Activated CD4-positive, alpha-beta T cell treated with anti-CD3 and anti-CD28 coated beads, Interleukin-2, amount 10 ng/mL, durations not matched to agents 7 days and 5 days (primary cell): ENCODE data around the gene MAGI3. TPM values are rescaled to one million over a fixed set of nuclear protein-coding genes. Genes with fewer than 3 reads are reported as not detected.

Experiments
- CTCF ChIA-PET: fragments of 350-600 bp; sonication (Branson Sonifier 250); formaldehyde crosslinking; loops from one replicate; lab custom pipeline; 2021; ENCODE audit warnings: antibody characterized with exemption; lab: Charles Lee
- POLR2A ChIA-PET: fragments of 350-600 bp; sonication (Branson Sonifier 250); formaldehyde crosslinking; loops from one replicate; lab custom pipeline; 2021; ENCODE audit warnings: antibody characterized with exemption; lab: Charles Lee
- DNase-seq: peaks from one replicate; pipeline ENCODE4 v3.0.0-alpha.2; 2020
- H3K27ac Mint-ChIP-seq: one replicate; pipeline ENCODE4 v1.8.0; 2021; ENCODE audit warnings: mild to moderate bottlenecking, moderate library complexity, mixed read lengths
- H3K27me3 Mint-ChIP-seq: one replicate; pipeline ENCODE4 v1.8.0; 2021; ENCODE audit warnings: mixed read lengths
- H3K36me3 Mint-ChIP-seq: one replicate; pipeline ENCODE4 v1.8.0; 2021; ENCODE audit warnings: low read depth, mixed read lengths
- H3K4me1 Mint-ChIP-seq: one replicate; pipeline ENCODE4 v1.8.0; 2021; ENCODE audit warnings: mixed read lengths
- H3K4me3 Mint-ChIP-seq: one replicate; pipeline ENCODE4 v1.8.0; 2021; ENCODE audit warnings: mild to moderate bottlenecking, moderate library complexity, mixed read lengths
- H3K9me3 Mint-ChIP-seq: one replicate; pipeline ENCODE4 v1.8.0; 2021; ENCODE audit warnings: mixed read lengths
- total RNA-seq, 2 experiments: library from RNA; stranded (reverse); gene quantifications; one replicate each; pipeline ENCODE4 v1.2.3, GENCODE V29; 2021

Gene MAGI3
- total RNA-seq, 2 experiments from 2014 or later = 10.8 to 11.0 TPM

DNA sequence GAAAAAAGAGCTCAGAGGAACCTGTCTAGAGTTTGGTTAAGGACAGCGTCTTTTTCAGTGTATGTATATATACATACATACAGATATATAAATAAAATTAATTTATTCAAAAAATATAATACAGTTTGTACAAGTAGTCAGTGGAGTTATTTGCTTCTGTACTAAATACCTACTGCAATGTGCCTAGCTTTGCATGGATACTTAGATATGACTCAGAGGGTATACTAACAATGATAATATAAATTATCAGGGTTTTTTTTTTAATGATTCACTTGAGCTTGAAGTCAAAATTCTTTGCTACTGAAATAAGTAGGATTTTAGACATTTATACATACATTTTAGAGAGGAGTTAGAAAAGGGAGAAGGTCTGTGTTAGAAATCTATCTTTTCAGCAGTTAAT, 251.1 kb downstream of the MAGI3 start:
- no peak overlapping the region for H3K4me3 Mint-ChIP-seq
- peaks cover 8% of the 10 kb centered on the region for H3K9me3 Mint-ChIP-seq
- POLR2A ChIA-PET = no interaction called here
- H3K27me3 Mint-ChIP-seq = no peaks in the 10 kb centered on the region
- no peak overlapping the region for H3K27ac Mint-ChIP-seq
- CTCF ChIA-PET = no interaction called here
- DNase-seq = no peak
- no peaks in the 10 kb centered on the region for H3K4me1 Mint-ChIP-seq
- peaks cover 2% of the 10 kb centered on the region for H3K36me3 Mint-ChIP-seq

DNA sequence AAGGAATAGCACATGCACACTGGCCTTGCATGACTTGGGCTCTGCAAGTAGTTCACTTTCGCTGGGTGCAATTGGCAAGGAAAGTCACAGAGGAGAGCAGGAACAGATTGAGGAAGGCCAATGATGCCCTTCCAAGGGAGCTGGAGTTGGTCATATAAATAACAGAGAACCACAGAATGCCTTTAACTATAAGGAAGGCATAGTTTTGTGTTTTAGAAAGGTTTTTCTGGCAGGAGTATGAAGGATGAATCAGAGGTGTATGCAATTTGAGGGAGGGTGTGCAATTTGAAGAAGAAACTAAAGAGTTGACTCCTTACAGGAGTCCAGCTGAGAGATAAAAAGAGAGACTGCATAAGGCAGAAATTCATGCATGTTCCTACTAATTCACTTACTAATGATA, 256.8 kb downstream of the MAGI3 start:
- H3K36me3 Mint-ChIP-seq = peaks cover 5% of the 10 kb centered on the region
- no peaks in the 10 kb centered on the region for H3K4me1 Mint-ChIP-seq
- no peak for DNase-seq
- H3K4me3 Mint-ChIP-seq = no peak overlapping the region
- no peaks in the 10 kb centered on the region for H3K9me3 Mint-ChIP-seq
- ChIA-PET POLR2A (no interaction called here), CTCF (no interaction called here)
- H3K27ac Mint-ChIP-seq = no peak overlapping the region
- no peaks in the 10 kb centered on the region for H3K27me3 Mint-ChIP-seq

DNA sequence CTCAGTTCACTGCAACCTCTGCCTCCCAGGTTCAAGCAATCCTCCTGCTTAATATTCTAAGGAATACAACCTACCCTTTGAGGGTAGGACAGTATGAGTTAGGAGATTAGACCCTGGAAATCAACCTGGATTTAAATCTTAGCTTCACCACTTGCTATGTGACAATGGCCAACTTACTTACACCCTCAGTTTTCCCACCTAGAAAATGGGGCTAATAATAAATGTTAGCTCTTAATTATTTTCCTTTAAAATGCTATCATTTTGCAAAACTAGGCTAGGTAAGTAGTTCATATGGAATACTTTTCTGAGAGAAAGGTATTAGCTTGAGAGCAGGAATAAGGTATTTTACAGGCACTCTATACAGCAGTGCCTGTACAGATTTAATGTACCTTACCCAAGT, 258.2 kb downstream of the MAGI3 start:
- H3K36me3 Mint-ChIP-seq = peaks cover 5% of the 10 kb centered on the region
- H3K4me3 Mint-ChIP-seq = no peak overlapping the region
- H3K27ac Mint-ChIP-seq = no peak overlapping the region
- H3K4me1 Mint-ChIP-seq = no peaks in the 10 kb centered on the region
- CTCF ChIA-PET = interaction anchor here (0.5 kb wide), 1 partner anchor 162 kb away, joined by 4 read pairs; no protein-coding TSS in a partner anchor
- no peak for DNase-seq
- POLR2A ChIA-PET = no interaction called here
- H3K27me3 Mint-ChIP-seq = no peaks in the 10 kb centered on the region
- H3K9me3 Mint-ChIP-seq = no peaks in the 10 kb centered on the region

DNA sequence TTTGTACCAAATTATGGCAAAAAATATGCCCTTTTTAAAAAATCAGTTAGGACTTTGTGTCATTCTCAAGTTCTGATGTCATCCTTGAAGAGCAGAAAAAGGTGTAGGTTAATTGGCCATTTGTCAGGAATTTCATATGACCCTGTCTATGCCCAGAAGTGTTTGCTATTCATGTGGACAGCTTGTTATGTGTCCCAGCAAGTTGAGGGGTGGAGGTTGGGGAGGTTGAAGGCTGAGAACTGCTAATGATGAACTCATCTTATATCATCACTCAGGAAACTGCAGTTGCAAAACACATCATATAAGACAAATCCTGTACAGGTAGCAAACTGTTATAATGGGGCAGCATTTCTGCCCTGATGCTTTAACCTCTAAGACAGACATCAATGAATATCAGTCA, 262.5 kb downstream of the MAGI3 start:
- Mint-ChIP-seq H3K27ac (no peak overlapping the region), H3K27me3 (no peaks in the 10 kb centered on the region), H3K4me3 (no peak overlapping the region), H3K36me3 (no peaks in the 10 kb centered on the region), H3K9me3 (no peaks in the 10 kb centered on the region), H3K4me1 (no peaks in the 10 kb centered on the region)
- ChIA-PET POLR2A (no interaction called here), CTCF (no interaction called here)
- no peak for DNase-seq

DNA sequence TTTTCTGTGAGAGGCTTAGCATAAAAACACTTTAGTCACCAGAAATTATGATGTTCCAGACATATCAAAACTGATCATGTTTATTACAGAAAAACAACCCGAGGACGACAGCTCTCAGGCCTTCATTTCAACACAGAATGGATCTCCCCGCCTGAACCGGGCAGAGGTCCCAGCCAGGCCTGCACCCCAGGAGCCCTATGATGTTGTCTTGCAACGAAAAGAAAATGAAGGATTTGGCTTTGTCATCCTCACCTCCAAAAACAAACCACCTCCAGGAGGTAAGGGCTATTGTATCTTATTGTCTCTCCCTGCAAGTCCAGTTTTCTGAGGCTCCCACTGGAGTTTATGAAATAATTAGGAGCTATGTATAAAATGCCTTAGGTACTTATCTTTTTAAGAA, 263.4 kb downstream of the MAGI3 start:
- DNase-seq = no peak
- CTCF ChIA-PET = no interaction called here
- Mint-ChIP-seq H3K9me3 (no peaks in the 10 kb centered on the region), H3K4me3 (no peak overlapping the region), H3K27me3 (no peaks in the 10 kb centered on the region), H3K27ac (no peak overlapping the region), H3K4me1 (no peaks in the 10 kb centered on the region), H3K36me3 (no peaks in the 10 kb centered on the region)
- POLR2A ChIA-PET = no interaction called here

DNA sequence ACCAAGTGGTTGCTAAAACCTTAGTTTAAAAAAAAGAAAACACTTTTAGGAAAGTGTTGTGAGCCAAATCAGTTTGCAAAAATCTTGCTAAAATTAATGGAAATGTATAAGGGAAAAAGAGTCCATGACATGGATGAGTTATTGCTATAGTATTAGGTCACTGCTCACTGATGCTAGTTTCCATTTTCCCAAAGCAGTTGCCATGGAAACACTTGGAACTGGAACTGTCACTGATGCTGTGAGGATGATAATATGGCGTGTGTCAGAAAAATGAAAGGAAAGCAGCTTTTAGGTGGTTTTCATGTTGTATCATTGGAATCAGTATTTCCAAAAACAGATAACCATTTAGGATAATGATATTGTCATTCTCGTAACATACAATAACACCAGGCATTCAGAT, 264.6 kb downstream of the MAGI3 start:
- POLR2A ChIA-PET = no interaction called here
- H3K4me3 Mint-ChIP-seq = no peak overlapping the region

DNA sequence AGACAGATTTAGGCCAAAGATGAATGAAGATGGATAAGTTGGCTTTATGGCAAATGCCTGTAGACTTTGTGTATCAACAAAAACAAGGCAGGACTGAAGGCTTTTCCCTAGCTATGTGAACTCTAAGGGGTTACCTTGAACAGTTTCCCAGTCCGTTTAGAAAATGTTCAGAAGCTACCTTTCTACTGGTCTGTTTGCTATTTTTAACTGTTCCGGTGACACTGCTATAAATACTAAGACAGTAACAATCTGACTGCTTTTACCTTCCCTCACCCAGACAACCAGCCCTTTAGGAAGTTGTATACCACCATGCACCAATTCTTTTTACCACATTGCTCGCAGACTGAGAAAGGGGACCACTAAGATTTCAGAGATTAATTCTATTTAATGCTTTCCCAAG, 266.8 kb downstream of the MAGI3 start:
- POLR2A ChIA-PET = no interaction called here
- Mint-ChIP-seq H3K36me3 (no peaks in the 10 kb centered on the region), H3K4me1 (no peaks in the 10 kb centered on the region), H3K9me3 (no peaks in the 10 kb centered on the region), H3K27ac (no peak overlapping the region), H3K27me3 (no peaks in the 10 kb centered on the region), H3K4me3 (no peak overlapping the region)
- CTCF ChIA-PET = no interaction called here
- DNase-seq = no peak

More for the DNA sequence above, 264.6 kb downstream of the MAGI3 start:
- no peak overlapping the region for H3K27ac Mint-ChIP-seq
- no peaks in the 10 kb centered on the region for H3K36me3 Mint-ChIP-seq
- H3K27me3 Mint-ChIP-seq = no peaks in the 10 kb centered on the region
- no peaks in the 10 kb centered on the region for H3K9me3 Mint-ChIP-seq
- no peak for DNase-seq
- H3K4me1 Mint-ChIP-seq = no peaks in the 10 kb centered on the region
- CTCF ChIA-PET = interaction anchor here (1.1 kb wide), 1 partner anchor 43 kb away, joined by 3 read pairs; no protein-coding TSS in a partner anchor

DNA sequence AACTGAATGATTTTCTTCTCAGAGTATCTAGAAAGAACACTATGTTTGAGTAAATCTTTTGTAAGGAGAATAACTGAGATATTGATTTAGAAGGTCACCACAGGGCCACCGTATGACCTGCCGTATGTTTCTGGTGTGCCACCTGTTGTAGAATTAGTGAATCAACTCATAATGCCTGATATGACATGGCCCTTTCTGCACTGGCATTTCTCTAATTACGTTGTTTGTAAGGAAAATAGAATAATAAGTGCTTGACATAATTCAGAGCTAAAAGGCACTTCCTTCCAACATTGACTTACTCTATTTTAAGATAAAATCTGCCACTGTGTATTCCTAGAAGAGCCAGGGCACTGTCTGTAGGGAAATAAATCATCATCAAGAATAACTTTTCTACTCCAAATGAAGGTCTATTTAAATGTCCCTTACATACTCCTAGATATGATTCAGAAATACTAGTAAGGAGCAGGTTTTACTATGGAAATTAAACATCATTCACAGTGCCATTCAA, 267.3 kb downstream of the MAGI3 start:
- POLR2A ChIA-PET = no interaction called here
- H3K4me1 Mint-ChIP-seq = no peaks in the 10 kb centered on the region
- H3K9me3 Mint-ChIP-seq = no peaks in the 10 kb centered on the region

DNA sequence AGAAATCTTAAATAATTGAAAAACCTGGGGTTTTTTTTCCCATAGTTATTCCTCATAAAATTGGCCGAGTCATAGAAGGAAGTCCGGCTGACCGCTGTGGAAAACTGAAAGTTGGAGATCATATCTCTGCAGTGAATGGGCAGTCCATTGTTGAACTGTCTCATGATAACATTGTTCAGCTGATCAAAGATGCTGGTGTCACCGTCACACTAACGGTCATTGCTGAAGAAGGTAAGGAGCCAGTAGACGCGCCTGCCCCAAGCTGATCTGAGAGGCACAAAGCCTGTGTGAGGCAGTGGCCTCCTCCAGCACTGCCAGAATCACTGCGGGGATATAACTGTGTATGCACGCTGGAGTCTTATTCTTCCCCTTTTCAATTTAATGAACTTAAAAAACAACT, 268.7 kb downstream of the MAGI3 start:
- Mint-ChIP-seq H3K27me3 (no peaks in the 10 kb centered on the region), H3K36me3 (no peaks in the 10 kb centered on the region), H3K4me1 (no peaks in the 10 kb centered on the region), H3K4me3 (no peak overlapping the region), H3K27ac (no peak overlapping the region), H3K9me3 (no peaks in the 10 kb centered on the region)
- ChIA-PET CTCF (interaction anchor here (0.8 kb wide), 1 partner anchor 495 kb away, joined by 4 read pairs; no protein-coding TSS in a partner anchor), POLR2A (no interaction called here)
- DNase-seq = no peak

More for the DNA sequence above, 267.3 kb downstream of the MAGI3 start:
- DNase-seq = no peak
- Mint-ChIP-seq H3K27me3 (no peaks in the 10 kb centered on the region), H3K36me3 (no peaks in the 10 kb centered on the region), H3K27ac (no peak overlapping the region), H3K4me3 (no peak overlapping the region)
- CTCF ChIA-PET = no interaction called here

DNA sequence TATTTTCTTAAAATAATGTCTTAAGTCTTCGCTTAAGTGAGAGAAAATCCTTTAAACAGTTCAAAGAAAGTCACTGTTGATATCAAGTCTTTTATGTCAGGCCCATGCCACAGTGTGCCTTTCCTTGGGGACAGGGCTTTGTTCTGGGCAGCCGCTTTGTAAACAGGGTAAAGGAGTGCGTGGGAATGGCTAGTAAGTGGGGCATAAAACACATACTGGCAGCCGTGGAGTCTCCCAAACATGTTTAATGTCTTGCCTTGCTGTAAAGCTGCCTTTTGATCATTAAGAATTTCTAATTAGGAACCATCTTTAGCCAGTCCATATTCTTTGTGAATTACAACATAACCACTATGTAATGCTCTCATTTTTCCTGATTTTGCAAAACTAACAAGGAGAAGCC, 269.2 kb downstream of the MAGI3 start:
- DNase-seq = no peak
- CTCF ChIA-PET = no interaction called here
- Mint-ChIP-seq H3K4me3 (no peak overlapping the region), H3K9me3 (no peaks in the 10 kb centered on the region), H3K36me3 (no peaks in the 10 kb centered on the region), H3K27ac (no peak overlapping the region), H3K4me1 (no peaks in the 10 kb centered on the region), H3K27me3 (no peaks in the 10 kb centered on the region)
- POLR2A ChIA-PET = no interaction called here

DNA sequence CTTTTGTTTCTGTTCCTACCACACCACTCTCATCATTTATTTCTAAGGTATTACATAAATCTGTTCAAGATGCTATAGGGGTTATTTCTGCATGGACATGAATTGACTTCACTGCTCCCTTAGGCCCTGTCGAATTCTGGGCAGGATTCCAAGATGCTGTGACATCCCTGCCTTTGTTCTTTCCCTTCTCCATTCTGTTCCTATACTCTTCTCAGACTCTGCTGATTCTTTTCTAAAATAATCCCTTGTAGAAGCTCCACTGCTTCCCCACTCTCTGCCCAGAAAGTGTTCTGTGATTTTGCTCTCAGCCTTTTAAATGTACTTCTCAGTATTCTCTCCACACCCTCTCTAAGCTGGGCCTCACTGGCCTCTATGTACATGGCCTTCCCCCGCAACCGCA, 269.8 kb downstream of the MAGI3 start:
- Mint-ChIP-seq H3K9me3 (no peaks in the 10 kb centered on the region), H3K36me3 (no peaks in the 10 kb centered on the region), H3K27ac (no peak overlapping the region), H3K4me3 (no peak overlapping the region), H3K4me1 (no peaks in the 10 kb centered on the region), H3K27me3 (no peaks in the 10 kb centered on the region)
- no peak for DNase-seq
- POLR2A ChIA-PET = no interaction called here
- CTCF ChIA-PET = no interaction called here

DNA sequence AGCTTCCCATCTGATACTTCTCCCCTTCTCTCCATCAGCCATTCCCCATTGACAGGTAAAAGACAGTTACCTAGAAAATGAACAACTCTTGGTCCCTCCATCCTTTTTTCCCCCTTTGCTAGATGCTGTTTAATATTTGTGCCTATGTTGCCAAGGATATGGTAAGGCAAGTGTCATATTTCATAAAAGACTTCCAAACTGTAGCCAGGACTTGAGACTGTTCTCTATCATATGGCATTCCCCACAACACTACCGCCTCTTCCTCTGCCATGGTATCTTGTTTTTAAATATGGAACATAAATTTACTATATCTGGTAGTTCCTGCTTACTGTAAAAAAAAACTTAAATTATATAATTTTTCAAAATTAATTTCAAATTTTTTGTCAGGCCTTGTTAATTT, 271.8 kb downstream of the MAGI3 start:
- CTCF ChIA-PET = no interaction called here
- Mint-ChIP-seq H3K27ac (no peak overlapping the region), H3K4me3 (no peak overlapping the region), H3K4me1 (no peaks in the 10 kb centered on the region), H3K27me3 (no peaks in the 10 kb centered on the region), H3K9me3 (no peaks in the 10 kb centered on the region), H3K36me3 (peaks cover 3% of the 10 kb centered on the region)
- POLR2A ChIA-PET = no interaction called here
- DNase-seq = no peak

DNA sequence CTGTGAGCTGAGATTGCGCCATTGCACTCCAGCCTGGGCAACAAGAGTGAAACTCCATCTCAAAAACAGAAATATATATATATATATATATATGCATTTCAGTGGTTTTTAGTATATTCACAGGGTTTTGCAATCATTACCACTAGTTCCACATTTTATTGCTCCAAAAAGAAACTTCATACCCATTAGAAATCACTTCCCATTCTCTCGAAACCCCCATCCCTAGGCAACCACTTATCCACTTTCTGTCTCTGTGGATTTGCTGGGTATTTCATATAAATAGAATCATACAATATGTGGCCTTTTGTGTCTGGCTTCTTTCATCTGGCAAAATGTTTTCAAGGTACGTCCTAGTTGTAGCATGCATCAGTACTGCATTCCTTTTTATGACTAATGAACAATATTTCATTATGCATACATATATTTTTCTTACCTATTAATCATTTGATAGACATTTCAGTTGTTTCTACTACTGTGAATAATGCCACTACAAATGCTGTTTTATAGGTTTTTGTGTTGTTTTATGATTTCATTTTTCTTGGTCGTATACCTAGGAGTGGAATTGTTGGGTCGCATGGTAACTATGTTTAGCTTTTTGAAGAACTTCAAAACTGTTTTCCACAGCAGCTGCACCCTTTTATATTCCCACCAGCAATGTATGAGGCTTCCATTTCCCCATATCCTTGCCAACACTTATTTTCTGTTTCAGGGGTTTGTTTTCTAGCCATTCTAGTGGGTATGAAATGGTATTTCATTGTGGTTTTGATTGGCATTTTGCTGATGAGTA, 273.0 kb downstream of the MAGI3 start:
- H3K27ac Mint-ChIP-seq = no peak overlapping the region
- ChIA-PET CTCF (no interaction called here), POLR2A (no interaction called here)
- H3K27me3 Mint-ChIP-seq = no peaks in the 10 kb centered on the region
- no peak for DNase-seq
- H3K36me3 Mint-ChIP-seq = peaks cover 3% of the 10 kb centered on the region
- no peak overlapping the region for H3K4me3 Mint-ChIP-seq
- H3K9me3 Mint-ChIP-seq = no peaks in the 10 kb centered on the region
- no peaks in the 10 kb centered on the region for H3K4me1 Mint-ChIP-seq

DNA sequence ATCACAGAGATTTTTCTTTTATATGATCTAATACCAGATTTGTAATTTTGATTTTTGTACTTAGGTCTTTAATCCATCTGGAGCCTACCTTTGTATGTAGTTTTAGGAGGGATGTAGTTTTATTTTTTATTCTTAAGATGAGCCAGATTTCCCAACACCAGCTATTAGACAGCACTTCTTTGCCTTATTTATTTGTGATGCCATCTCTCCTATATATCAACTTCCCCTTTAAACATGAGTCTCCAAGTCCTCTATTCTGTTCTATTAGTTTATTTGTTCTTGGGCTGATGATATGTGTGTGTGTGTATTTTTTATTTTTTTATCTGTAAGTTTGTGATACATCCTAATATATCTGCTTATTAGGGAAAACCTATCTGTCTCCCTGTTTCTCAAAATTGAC, 274.8 kb downstream of the MAGI3 start:
- no peak for DNase-seq
- Mint-ChIP-seq H3K4me3 (no peak overlapping the region), H3K27ac (no peak overlapping the region), H3K36me3 (peaks cover 3% of the 10 kb centered on the region), H3K27me3 (no peaks in the 10 kb centered on the region), H3K4me1 (no peaks in the 10 kb centered on the region), H3K9me3 (no peaks in the 10 kb centered on the region)
- ChIA-PET CTCF (no interaction called here), POLR2A (no interaction called here)
